ENCODE results near the gene VGF. TPM values are rescaled to one million over a fixed set of nuclear protein-coding genes. Genes with fewer than 3 reads are reported as not detected.

Gene VGF
- total RNA-seq, 4 donors from 2014 or later, result not detected

GRCh38 chr7:101198476-101198875 is 33.1 kb upstream of the VGF start:
- intact Hi-C loops (cut with DNase I; ENCODE audit: low total_unique reads), result no loop called here

GRCh38 chr7:101197991-101198390 is 32.6 kb upstream of the VGF start:
- Histone ChIP-seq H3K36me3 (no peaks in the 10 kb centered on the region), H3K4me1 (peaks cover 0 to 7% of the 10 kb centered on the region in 2 donors), H3K9me3 (no peaks in the 10 kb centered on the region), H3K27ac (no peak overlapping the region), H3K27me3 (peaks cover 39 to 46% (median 41%) of the 10 kb centered on the region in 3 donors), H3K4me3 (no peak overlapping the region)
- no peak for TF ChIP-seq CTCF (IDR thresholded peaks at IDR 0.05 in 4 of 5, conservative IDR thresholded peaks at IDR 0.05 in 1 of 5)
- TF ChIP-seq POLR2A (IDR thresholded peaks at IDR 0.05), result no peak
- ATAC-seq (no peak), DNase-seq (no peak)
- in situ Hi-C loops (cut with MboI; ENCODE audit: low sequenced_read_pairs in 4 of 4), result loop anchor here in 1 of 4 donors (10.0 kb wide), 1 partner anchor 77 kb away; no protein-coding TSS in a partner anchor
- intact Hi-C loops (cut with DNase I; ENCODE audit: low total_unique reads), result no loop called here

More at GRCh38 chr7:101198476-101198875, 33.1 kb upstream of the VGF start:
- ATAC-seq (no peak), DNase-seq (no peak)
- H3K27ac ChIP-seq, result no peak overlapping the region
- peaks cover 43 to 49% (median 45%) of the 10 kb centered on the region in 3 donors for H3K27me3 ChIP-seq
- no peaks in the 10 kb centered on the region for H3K36me3 ChIP-seq
- TF ChIP-seq CTCF (IDR thresholded peaks at IDR 0.05 in 4 of 5, conservative IDR thresholded peaks at IDR 0.05 in 1 of 5) (no peak), POLR2A (IDR thresholded peaks at IDR 0.05) (no peak)
- in situ Hi-C loops (cut with MboI; ENCODE audit: low sequenced_read_pairs in 4 of 4), result loop anchor here in 1 of 4 donors (10.0 kb wide), 1 partner anchor 76 kb away; no protein-coding TSS in a partner anchor
- H3K4me1 ChIP-seq, result peaks cover 0 to 7% of the 10 kb centered on the region in 2 donors
- H3K9me3 ChIP-seq, result no peaks in the 10 kb centered on the region
- H3K4me3 ChIP-seq, result no peak overlapping the region

GRCh38 chr7:101195884-101196283 is 30.5 kb upstream of the VGF start:
- in situ Hi-C loops (cut with MboI; ENCODE audit: low sequenced_read_pairs in 4 of 4) (loop anchor here in 1 of 4 donors (10.0 kb wide), 1 partner anchor 79 kb away; no protein-coding TSS in a partner anchor), intact Hi-C loops (cut with DNase I; ENCODE audit: low total_unique reads) (no loop called here)
- Histone ChIP-seq H3K4me3 (no peak overlapping the region), H3K36me3 (no peaks in the 10 kb centered on the region), H3K27ac (no peak overlapping the region), H3K9me3 (no peaks in the 10 kb centered on the region), H3K27me3 (peaks cover 18 to 26% (median 21%) of the 10 kb centered on the region in 3 donors), H3K4me1 (no peaks in the 10 kb centered on the region)
- no peak for DNase-seq
- no peak for TF ChIP-seq CTCF (IDR thresholded peaks at IDR 0.05 in 4 of 5, conservative IDR thresholded peaks at IDR 0.05 in 1 of 5)
- no peak for TF ChIP-seq POLR2A (IDR thresholded peaks at IDR 0.05)
- ATAC-seq, result no peak

GRCh38 chr7:101189109-101189508 is 23.7 kb upstream of the VGF start:
- Histone ChIP-seq H3K36me3 (no peaks in the 10 kb centered on the region), H3K27me3 (peaks cover 3 to 12% (median 12%) of the 10 kb centered on the region in 3 donors), H3K9me3 (no peaks in the 10 kb centered on the region), H3K27ac (no peak overlapping the region), H3K4me3 (no peak overlapping the region), H3K4me1 (no peaks in the 10 kb centered on the region)
- in situ Hi-C loops (cut with MboI; ENCODE audit: low sequenced_read_pairs in 4 of 4) (no loop called here), intact Hi-C loops (cut with DNase I; ENCODE audit: low total_unique reads) (no loop called here)
- DNase-seq (no peak), ATAC-seq (no peak)
- TF ChIP-seq POLR2A (IDR thresholded peaks at IDR 0.05), result no peak

- no peaks in the 10 kb centered on the region for H3K4me1 ChIP-seq
- intact Hi-C loops (cut with DNase I; ENCODE audit: low total_unique reads), result no loop called here
- H3K27me3 ChIP-seq, result peaks cover 3 to 12% (median 7%) of the 10 kb centered on the region in 3 donors
- ATAC-seq (no peak), DNase-seq (no peak)
- no peaks in the 10 kb centered on the region for H3K36me3 ChIP-seq
- TF ChIP-seq CTCF (IDR thresholded peaks at IDR 0.05 in 4 of 5, conservative IDR thresholded peaks at IDR 0.05 in 1 of 5) (no peak), POLR2A (IDR thresholded peaks at IDR 0.05) (no peak)
- no peak overlapping the region for H3K27ac ChIP-seq
- no peaks in the 10 kb centered on the region for H3K9me3 ChIP-seq
- in situ Hi-C loops (cut with MboI; ENCODE audit: low sequenced_read_pairs in 4 of 4), result no loop called here
- no peak overlapping the region for H3K4me3 ChIP-seq
Measured at GRCh38 chr7:101186844-101187428, 21.6 kb upstream of the VGF start.

Data from gastrocnemius medialis (tissue), 4 donors.